Measurements from ENCODE around the gene PUM2.

The PUM2 gene

GRCh38 chr2:20222014-20222768 is 128.5 kb downstream of the PUM2 start:
- Histone ChIP-seq H3F3A (ENCODE audit: insufficient read depth, low read length) (peaks cover 77% of the 10 kb centered on the region), H3K9ac (ENCODE audit: low read length) (peak overlapping the region; percentile 97), H4K20me1 (ENCODE audit: insufficient read depth, low read length) (no peaks in the 10 kb centered on the region), H3K79me2 (ENCODE audit: low read length) (peaks cover 81% of the 10 kb centered on the region), H3K9me2 (replicated peaks; ENCODE audit: insufficient read depth, low read length) (no peaks in the 10 kb centered on the region), H3K4me2 (ENCODE audit: low read depth, low read length) (peak overlapping the region; percentile 93), H3K9me3 (replicated peaks; ENCODE audit: insufficient read depth, low read length) (no peaks in the 10 kb centered on the region), H2AFZ (ENCODE audit: low read length) (no peak overlapping the region), H3K27ac (ENCODE audit: low read length) (peak overlapping the region; percentile 98), H3K36me3 (replicated peaks; ENCODE audit: insufficient read depth, low read length) (0 out of 2 replicates have a peak, but pooled peaks cover 6% of the 10 kb centered on the region), H3K4me3 (ENCODE audit: low read length) (peak overlapping the region; percentile 92), H3K4me1 (ENCODE audit: low read length) (peaks cover 63% of the 10 kb centered on the region), H3K27me3 (replicated peaks; ENCODE audit: insufficient read depth, low read length) (no peaks in the 10 kb centered on the region)
- no peak for TF ChIP-seq EZH2phosphoT487 (IDR thresholded peaks at IDR 0.05; ENCODE audit: low read length)
- TF ChIP-seq EZH2 (optimal IDR thresholded peaks at IDR 0.05; ENCODE audit: low read depth, low read length), result no peak
- TF ChIP-seq CTCF (IDR thresholded peaks at IDR 0.05; ENCODE audit: low read length), result no peak
- DNase-seq, result peak; percentile 51

- no peaks in the 10 kb centered on the region for H3K27me3 ChIP-seq (replicated peaks; ENCODE audit: insufficient read depth, low read length)
- peak; percentile 58 for DNase-seq
- H3F3A ChIP-seq (ENCODE audit: insufficient read depth, low read length), result peaks cover 84% of the 10 kb centered on the region
- peak overlapping the region; percentile 98; the same call in 1 of the 2 replicates for H3K27ac ChIP-seq (ENCODE audit: low read length)
- TF ChIP-seq EZH2phosphoT487 (IDR thresholded peaks at IDR 0.05; ENCODE audit: low read length), result no peak
- no peak for TF ChIP-seq EZH2 (optimal IDR thresholded peaks at IDR 0.05; ENCODE audit: low read depth, low read length)
- TF ChIP-seq CTCF (IDR thresholded peaks at IDR 0.05; ENCODE audit: low read length), result no peak
- no peaks in the 10 kb centered on the region for H3K9me2 ChIP-seq (replicated peaks; ENCODE audit: insufficient read depth, low read length)
- peak overlapping the region; percentile 97; the same call in 1 of the 2 replicates for H3K9ac ChIP-seq (ENCODE audit: low read length)
- peak overlapping the region; percentile 93 for H3K4me2 ChIP-seq (ENCODE audit: low read depth, low read length)
- H3K36me3 ChIP-seq (replicated peaks; ENCODE audit: insufficient read depth, low read length), result 0 out of 2 replicates have a peak, but pooled peaks cover 6% of the 10 kb centered on the region
- H3K9me3 ChIP-seq (replicated peaks; ENCODE audit: insufficient read depth, low read length), result no peaks in the 10 kb centered on the region
- no peaks in the 10 kb centered on the region for H4K20me1 ChIP-seq (ENCODE audit: insufficient read depth, low read length)
- peaks cover 69% of the 10 kb centered on the region for H3K4me1 ChIP-seq (ENCODE audit: low read length)
- peaks cover 87% of the 10 kb centered on the region for H3K79me2 ChIP-seq (ENCODE audit: low read length)
- peak overlapping the region; percentile 92 for H3K4me3 ChIP-seq (ENCODE audit: low read length)
- H2AFZ ChIP-seq (ENCODE audit: low read length), result no peak overlapping the region
Observed at GRCh38 chr2:20221555-20221973, 129.1 kb downstream of the PUM2 start.

GRCh38 chr2:20220806-20221554 is 129.7 kb downstream of the PUM2 start:
- Histone ChIP-seq H3K4me2 (ENCODE audit: low read depth, low read length) (peak overlapping the region; percentile 93), H3K27ac (ENCODE audit: low read length) (peak overlapping the region; percentile 98), H3K36me3 (replicated peaks; ENCODE audit: insufficient read depth, low read length) (0 out of 2 replicates have a peak, but pooled peaks cover 6% of the 10 kb centered on the region), H3K4me3 (ENCODE audit: low read length) (peak overlapping the region; percentile 92), H3K9me2 (replicated peaks; ENCODE audit: insufficient read depth, low read length) (no peaks in the 10 kb centered on the region), H3K79me2 (ENCODE audit: low read length) (peaks cover 89% of the 10 kb centered on the region), H3K9ac (ENCODE audit: low read length) (peak overlapping the region; percentile 97; the same call in 1 of the 2 replicates), H3K27me3 (replicated peaks; ENCODE audit: insufficient read depth, low read length) (no peaks in the 10 kb centered on the region), H3F3A (ENCODE audit: insufficient read depth, low read length) (peaks cover 85% of the 10 kb centered on the region), H3K4me1 (ENCODE audit: low read length) (peaks cover 69% of the 10 kb centered on the region), H3K9me3 (replicated peaks; ENCODE audit: insufficient read depth, low read length) (no peaks in the 10 kb centered on the region), H4K20me1 (ENCODE audit: insufficient read depth, low read length) (no peaks in the 10 kb centered on the region), H2AFZ (ENCODE audit: low read length) (no peak overlapping the region)
- TF ChIP-seq EZH2phosphoT487 (IDR thresholded peaks at IDR 0.05; ENCODE audit: low read length), result no peak
- TF ChIP-seq EZH2 (optimal IDR thresholded peaks at IDR 0.05; ENCODE audit: low read depth, low read length), result no peak
- TF ChIP-seq CTCF (IDR thresholded peaks at IDR 0.05; ENCODE audit: low read length), result no peak
- DNase-seq, result no peak

Data from MM.1S (cell line).